OCI-LY3 (cell line): ENCODE measurements around the gene PACRG.

Experiments used
- H2AFZ ChIP-seq: fragments of 200-600, 300-600 bp; shearing (Covaris generic); 2 replicates; pipeline ENCODE4 v1.6.0; 2014; ENCODE audit warnings: antibody characterized with exemption, low read depth, low read length
- H3K27ac ChIP-seq: fragments of 200-600, 300-600 bp; sonication (generic); 2 replicates; pipeline ENCODE4 v1.5.1; 2014; ENCODE audit warnings: mild to moderate bottlenecking, low read length, moderate library complexity, mixed read lengths
- H3K27me3 ChIP-seq: fragments of 200-600, 300-600 bp; sonication (generic); 2 replicates; pipeline ENCODE4 v1.6.1; 2014; ENCODE audit warnings: low read depth, low read length, mixed read lengths
- H3K36me3 ChIP-seq: fragments of 200-600, 300-600 bp; sonication (generic); replicated peaks from 2 replicates; pipeline ENCODE3; 2014; ENCODE audit warnings: low read depth, low read length, mixed read lengths
- H3K4me1 ChIP-seq: fragments of 300-600, 200-600 bp; sonication (generic); 2 replicates; pipeline ENCODE4 v1.6.1; 2014; ENCODE audit warnings: low read length, mixed read lengths
- H3K4me2 ChIP-seq: fragments of 200-600, 300-600 bp; sonication (generic); 2 replicates; pipeline ENCODE4 v1.6.1; 2014; ENCODE audit warnings: low read length, mixed read lengths
- H3K4me3 ChIP-seq: fragments of 300-600, 200-600 bp; sonication (generic); 2 replicates; pipeline ENCODE4 v1.5.1; 2014; ENCODE audit warnings: antibody characterized with exemption, mild to moderate bottlenecking, low read length, moderate library complexity
- H3K79me2 ChIP-seq: fragments of 300-600, 200-600 bp; shearing (Covaris generic); 2 replicates; pipeline ENCODE4 v1.6.1; 2014; ENCODE audit warnings: mild to moderate bottlenecking, low read length, mixed read lengths
- H3K9ac ChIP-seq: fragments of 300-600, 200-600 bp; shearing (Covaris generic); 2 replicates; pipeline ENCODE4 v1.6.0; 2014; ENCODE audit warnings: mild to moderate bottlenecking, low read length, moderate library complexity
- H3K9me3 ChIP-seq: fragments of 200-600, 300-600 bp; shearing (Covaris generic); 2 replicates; pipeline ENCODE4 v1.6.1; 2014; ENCODE audit warnings: low read length, mixed read lengths; ENCODE audit not compliant: insufficient read depth
- H4K20me1 ChIP-seq: fragments of 200-600, 300-600 bp; sonication (generic); 2 replicates; pipeline ENCODE4 v1.6.1; 2016; ENCODE audit warnings: low read length, mixed read lengths; ENCODE audit not compliant: insufficient read depth
- EZH2phosphoT487 ChIP-seq: fragments of 200-600 bp; shearing (Covaris generic); IDR thresholded peaks from 2 replicates; pipeline ENCODE4 v1.6.1; 2018; ENCODE audit warnings: antibody characterized with exemption, mixed run types, low read depth
- TF ChIP-seq, protein P1 (sequence below): fragments of 200-600, 300-600 bp; sonication (generic); IDR thresholded peaks from 2 replicates; pipeline ENCODE4 v1.5.1; 2014; ENCODE audit warnings: antibody characterized with exemption, low read length, low read depth

PACRG gene

DNA sequence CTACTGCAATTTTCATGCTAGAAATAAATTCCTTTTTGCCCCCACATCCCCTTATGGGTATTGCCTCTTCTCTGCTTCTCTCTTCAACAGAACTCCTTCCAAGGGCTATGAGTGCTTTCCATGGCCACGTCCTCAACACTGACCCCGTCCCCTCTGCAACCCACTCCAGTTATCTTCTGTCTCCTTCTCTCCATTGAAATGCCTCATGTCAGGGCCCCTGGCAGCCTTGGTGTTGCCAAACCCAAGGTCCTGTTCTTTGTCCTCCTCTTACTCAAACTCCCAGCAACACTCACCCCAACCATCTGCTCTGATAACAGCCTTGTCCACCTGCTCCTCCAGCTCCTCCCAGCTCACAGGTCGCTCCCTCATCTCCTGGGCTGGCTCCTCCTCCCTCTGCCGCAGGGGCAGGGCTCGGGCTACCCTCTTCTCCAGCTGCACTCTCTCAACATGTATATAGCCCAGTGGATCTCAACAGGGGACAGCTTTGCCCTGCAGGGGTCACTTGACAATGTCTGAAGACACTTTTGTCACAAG lies 490.7 kb downstream of the PACRG start:
- H3K27ac ChIP-seq, result no peak overlapping the region
- TF ChIP-seq, protein P1, sequence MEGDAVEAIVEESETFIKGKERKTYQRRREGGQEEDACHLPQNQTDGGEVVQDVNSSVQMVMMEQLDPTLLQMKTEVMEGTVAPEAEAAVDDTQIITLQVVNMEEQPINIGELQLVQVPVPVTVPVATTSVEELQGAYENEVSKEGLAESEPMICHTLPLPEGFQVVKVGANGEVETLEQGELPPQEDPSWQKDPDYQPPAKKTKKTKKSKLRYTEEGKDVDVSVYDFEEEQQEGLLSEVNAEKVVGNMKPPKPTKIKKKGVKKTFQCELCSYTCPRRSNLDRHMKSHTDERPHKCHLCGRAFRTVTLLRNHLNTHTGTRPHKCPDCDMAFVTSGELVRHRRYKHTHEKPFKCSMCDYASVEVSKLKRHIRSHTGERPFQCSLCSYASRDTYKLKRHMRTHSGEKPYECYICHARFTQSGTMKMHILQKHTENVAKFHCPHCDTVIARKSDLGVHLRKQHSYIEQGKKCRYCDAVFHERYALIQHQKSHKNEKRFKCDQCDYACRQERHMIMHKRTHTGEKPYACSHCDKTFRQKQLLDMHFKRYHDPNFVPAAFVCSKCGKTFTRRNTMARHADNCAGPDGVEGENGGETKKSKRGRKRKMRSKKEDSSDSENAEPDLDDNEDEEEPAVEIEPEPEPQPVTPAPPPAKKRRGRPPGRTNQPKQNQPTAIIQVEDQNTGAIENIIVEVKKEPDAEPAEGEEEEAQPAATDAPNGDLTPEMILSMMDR, result no peak
- no peak for TF ChIP-seq EZH2phosphoT487
- peaks cover 8% of the 10 kb centered on the region; the same call in 1 of the 2 replicates for H3K27me3 ChIP-seq
- no peak overlapping the region for H2AFZ ChIP-seq
- H3K4me3 ChIP-seq, result no peak overlapping the region
- H3K4me2 ChIP-seq, result no peak overlapping the region
- no peaks in the 10 kb centered on the region for H3K36me3 ChIP-seq
- peaks cover 8% of the 10 kb centered on the region; the same call in 1 of the 2 replicates for H3K4me1 ChIP-seq
- no peaks in the 10 kb centered on the region for H4K20me1 ChIP-seq
- H3K9me3 ChIP-seq, result no peaks in the 10 kb centered on the region
- no peaks in the 10 kb centered on the region for H3K79me2 ChIP-seq
- no peak overlapping the region for H3K9ac ChIP-seq

DNA sequence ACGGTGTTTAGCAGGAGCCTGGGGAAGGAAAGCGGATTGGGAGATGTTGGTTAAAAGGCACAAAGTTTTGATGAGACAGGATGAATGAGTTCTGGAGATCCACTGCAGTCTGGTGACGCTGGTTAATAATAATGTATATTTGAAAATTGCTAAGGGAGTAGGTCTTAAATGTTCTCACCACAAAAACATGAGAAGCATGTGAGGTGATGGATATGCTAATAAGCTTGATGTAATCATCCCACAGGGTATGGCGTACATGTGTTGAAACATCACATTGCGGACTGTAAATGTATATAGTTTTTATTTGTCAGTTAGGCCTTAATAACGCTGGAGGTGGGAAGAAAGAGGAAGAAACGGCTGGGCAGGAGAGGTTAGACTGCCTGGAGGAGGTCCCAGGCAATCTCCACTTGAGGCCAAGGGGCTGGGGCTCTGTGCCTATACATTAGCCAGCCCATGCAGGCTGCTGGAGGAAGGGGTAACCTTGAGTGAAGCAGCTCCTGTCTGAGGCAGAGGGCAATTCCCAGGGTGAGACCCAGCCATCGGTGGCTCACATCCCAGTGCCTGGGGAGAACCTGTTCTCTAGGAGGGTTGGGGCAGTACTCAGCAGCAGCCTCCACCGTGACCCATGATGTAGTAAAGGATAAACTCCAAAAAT lies 498.5 kb downstream of the PACRG start:
- no peak overlapping the region for H3K9ac ChIP-seq
- no peak overlapping the region for H3K4me3 ChIP-seq
- no peaks in the 10 kb centered on the region for H4K20me1 ChIP-seq
- H3K27me3 ChIP-seq, result no peaks in the 10 kb centered on the region
- no peaks in the 10 kb centered on the region for H3K4me1 ChIP-seq
- TF ChIP-seq, protein P1, result no peak
- no peak for TF ChIP-seq EZH2phosphoT487
- no peaks in the 10 kb centered on the region for H3K79me2 ChIP-seq
- H3K9me3 ChIP-seq, result no peaks in the 10 kb centered on the region
- H2AFZ ChIP-seq, result no peak overlapping the region
- H3K27ac ChIP-seq, result no peak overlapping the region
- H3K36me3 ChIP-seq, result no peaks in the 10 kb centered on the region
- no peak overlapping the region for H3K4me2 ChIP-seq

DNA sequence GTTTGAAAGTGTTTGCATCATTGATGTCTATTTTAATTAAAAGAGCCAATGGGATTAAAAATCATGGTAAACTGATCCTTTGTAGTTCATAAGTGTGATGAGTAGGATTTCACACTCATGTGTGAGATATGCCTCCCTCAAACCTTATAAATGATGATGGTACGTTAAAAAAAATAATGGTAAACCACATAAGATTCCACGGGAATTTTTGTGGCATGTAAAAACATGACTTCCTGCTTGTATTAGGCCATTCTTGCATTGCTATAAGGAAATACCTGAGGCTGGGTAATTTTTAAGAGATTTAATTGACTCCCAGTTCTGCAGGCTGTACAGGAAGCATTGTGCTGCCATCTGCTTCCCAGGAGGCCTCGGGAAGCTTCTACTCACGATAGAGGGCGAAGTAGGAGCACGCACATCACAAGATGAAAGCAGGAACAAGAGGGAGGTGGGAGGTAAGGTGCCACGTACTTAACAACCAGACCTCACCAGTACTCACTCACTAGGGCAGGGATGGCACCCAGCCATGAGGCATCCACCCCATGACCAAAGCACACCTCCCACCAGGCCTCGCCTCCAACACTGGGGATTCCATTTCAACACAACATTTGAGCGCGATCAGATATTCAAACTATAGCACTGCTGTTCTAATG lies 499.2 kb downstream of the PACRG start:
- H3K9ac ChIP-seq, result no peak overlapping the region
- no peak for TF ChIP-seq EZH2phosphoT487
- TF ChIP-seq, protein P1, result no peak
- H3K27me3 ChIP-seq, result no peaks in the 10 kb centered on the region
- no peak overlapping the region for H2AFZ ChIP-seq
- no peak overlapping the region for H3K4me2 ChIP-seq
- no peaks in the 10 kb centered on the region for H3K9me3 ChIP-seq
- no peaks in the 10 kb centered on the region for H3K4me1 ChIP-seq
- H4K20me1 ChIP-seq, result no peaks in the 10 kb centered on the region
- H3K79me2 ChIP-seq, result no peaks in the 10 kb centered on the region
- H3K27ac ChIP-seq, result no peak overlapping the region
- H3K4me3 ChIP-seq, result no peak overlapping the region
- no peaks in the 10 kb centered on the region for H3K36me3 ChIP-seq

DNA sequence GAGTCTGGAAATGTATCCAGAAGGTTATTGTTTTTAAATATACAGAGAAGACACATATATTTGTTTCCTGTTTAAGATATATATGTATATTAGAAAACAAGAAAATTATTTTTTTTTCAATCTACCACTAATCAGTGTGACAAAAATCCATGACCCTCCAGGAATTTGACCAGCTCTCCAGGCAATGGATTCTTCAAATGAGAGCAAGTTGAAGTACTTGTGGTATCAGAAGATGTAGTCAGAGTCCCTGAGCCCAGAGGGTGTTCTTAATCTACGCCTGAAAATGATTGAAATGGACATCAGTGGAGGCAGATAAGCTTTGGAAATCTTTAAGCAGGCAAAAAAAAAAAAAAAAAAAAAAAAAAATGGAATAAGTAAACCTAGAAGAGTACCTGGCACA lies 500.3 kb downstream of the PACRG start:
- Histone ChIP-seq H3K36me3 (no peaks in the 10 kb centered on the region), H3K9ac (no peak overlapping the region), H3K4me2 (no peak overlapping the region), H4K20me1 (no peaks in the 10 kb centered on the region), H3K27me3 (no peaks in the 10 kb centered on the region), H2AFZ (no peak overlapping the region), H3K4me1 (no peaks in the 10 kb centered on the region), H3K4me3 (no peak overlapping the region), H3K79me2 (no peaks in the 10 kb centered on the region), H3K27ac (no peak overlapping the region), H3K9me3 (no peaks in the 10 kb centered on the region)
- TF ChIP-seq EZH2phosphoT487, result no peak
- TF ChIP-seq, protein P1, result no peak
